Activated naive CD8-positive, alpha-beta T cell treated with anti-CD3 and anti-CD28 coated beads, Interleukin-2, amount 50 U/mL, for 24 hours (primary cell): ENCODE data around the gene NCAN.

Experiments
- ATAC-seq: fragments of 150-1000 bp; cut with Tn5 transposase; one replicate; pipeline ENCODE4 v1.10.0; 2021
- DNase-seq: peaks from one replicate; pipeline ENCODE4 v3.0.0; 2021
- H3K27ac Mint-ChIP-seq: one replicate; pipeline ENCODE4 v1.8.0; 2021; ENCODE audit warnings: mild to moderate bottlenecking, mixed read lengths
- H3K27me3 Mint-ChIP-seq: one replicate; pipeline ENCODE4 v1.8.0; 2021; ENCODE audit warnings: mixed read lengths
- H3K36me3 Mint-ChIP-seq: one replicate; pipeline ENCODE4 v1.8.0; 2021; ENCODE audit warnings: low read depth, mixed read lengths
- H3K4me1 Mint-ChIP-seq: one replicate; pipeline ENCODE4 v1.8.0; 2021; ENCODE audit warnings: mixed read lengths
- H3K4me3 Mint-ChIP-seq: one replicate; pipeline ENCODE4 v1.8.0; 2021; ENCODE audit warnings: mild to moderate bottlenecking, moderate library complexity, mixed read lengths
- H3K9me3 Mint-ChIP-seq: one replicate; pipeline ENCODE4 v1.8.0; 2021; ENCODE audit warnings: mixed read lengths

NCAN gene

DNA sequence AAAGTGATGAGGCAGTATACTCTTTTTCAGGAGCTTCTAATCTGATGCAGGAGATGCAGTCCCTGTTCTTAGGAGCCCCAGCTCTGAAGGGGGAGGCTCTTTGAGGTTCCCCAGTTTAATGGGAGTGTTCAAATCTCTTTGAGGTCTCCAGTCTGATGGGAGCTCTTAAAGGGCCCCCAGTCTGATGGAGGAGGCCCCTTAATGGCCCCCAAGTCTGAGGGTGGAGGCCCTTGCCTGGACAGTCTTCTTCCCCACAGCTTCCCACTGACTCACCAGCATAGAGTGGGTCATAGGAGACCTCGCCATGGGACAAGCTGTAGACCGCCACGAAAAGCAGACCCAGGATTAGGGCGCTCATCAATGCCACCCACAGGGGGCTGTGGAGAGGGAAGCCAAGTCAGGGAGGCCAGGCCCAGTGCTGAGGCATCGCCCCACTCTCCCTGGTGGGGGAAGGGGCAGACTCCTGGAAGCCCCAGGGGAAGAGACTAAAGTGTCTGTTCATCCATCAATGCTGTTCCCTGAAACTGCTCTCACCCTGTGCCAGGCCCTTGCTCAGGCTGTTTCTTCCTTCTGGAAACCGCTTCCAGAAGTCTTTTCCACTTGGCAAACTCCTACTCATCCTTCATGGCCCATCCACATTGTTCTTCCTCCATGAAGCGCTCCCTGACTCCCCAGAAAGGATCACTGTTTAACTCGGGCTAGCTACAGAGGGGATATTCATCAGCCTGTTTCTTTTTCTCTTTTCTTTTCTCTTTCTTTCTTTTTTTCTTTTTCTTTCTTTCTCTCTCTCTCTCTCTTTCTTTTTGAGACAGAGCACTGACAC, 59.2 kb downstream of the NCAN start:
- DNase-seq (no peak), ATAC-seq (no peak)
- peaks cover 6% of the 10 kb centered on the region for H3K4me1 Mint-ChIP-seq
- no peaks in the 10 kb centered on the region for H3K36me3 Mint-ChIP-seq
- peaks cover 19% of the 10 kb centered on the region for H3K27me3 Mint-ChIP-seq
- no peak overlapping the region for H3K27ac Mint-ChIP-seq
- H3K4me3 Mint-ChIP-seq, result no peak overlapping the region
- no peaks in the 10 kb centered on the region for H3K9me3 Mint-ChIP-seq

GRCh38 chr19:19271828-19272599, 60.3 kb downstream of the NCAN start:
- ATAC-seq, result no peak
- peaks cover 5% of the 10 kb centered on the region for H3K36me3 Mint-ChIP-seq
- H3K27me3 Mint-ChIP-seq, result peaks cover 19% of the 10 kb centered on the region
- H3K4me3 Mint-ChIP-seq, result no peak overlapping the region
- no peaks in the 10 kb centered on the region for H3K9me3 Mint-ChIP-seq
- H3K4me1 Mint-ChIP-seq, result peaks cover 6% of the 10 kb centered on the region
- H3K27ac Mint-ChIP-seq, result no peak overlapping the region
- DNase-seq, result no peak

DNA sequence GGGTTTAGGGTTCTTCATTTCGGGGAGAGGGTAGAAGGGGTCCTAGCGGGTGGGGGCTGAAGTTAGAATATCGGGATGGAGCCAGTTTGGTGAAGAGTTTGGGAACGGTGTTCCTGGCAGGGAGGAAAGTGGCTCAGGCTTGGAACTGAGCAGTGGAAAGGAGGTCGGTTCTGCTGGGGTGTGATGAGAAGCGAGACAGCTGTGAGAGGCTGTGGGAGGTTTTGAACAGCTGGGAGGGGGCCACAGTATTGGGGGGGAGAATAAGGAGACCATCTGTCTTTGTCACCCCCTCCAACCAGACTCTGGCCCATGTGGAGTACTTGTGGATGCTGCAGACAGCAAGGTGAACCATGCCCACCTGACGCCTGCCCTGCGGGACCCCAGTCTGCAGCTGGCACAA, 62.4 kb downstream of the NCAN start:
- Mint-ChIP-seq H3K27me3 (peaks cover 19% of the 10 kb centered on the region), H3K27ac (no peak overlapping the region), H3K36me3 (peaks cover 12% of the 10 kb centered on the region), H3K4me3 (no peak overlapping the region), H3K4me1 (peaks cover 6% of the 10 kb centered on the region), H3K9me3 (no peaks in the 10 kb centered on the region)
- ATAC-seq (no peak), DNase-seq (no peak)

DNA sequence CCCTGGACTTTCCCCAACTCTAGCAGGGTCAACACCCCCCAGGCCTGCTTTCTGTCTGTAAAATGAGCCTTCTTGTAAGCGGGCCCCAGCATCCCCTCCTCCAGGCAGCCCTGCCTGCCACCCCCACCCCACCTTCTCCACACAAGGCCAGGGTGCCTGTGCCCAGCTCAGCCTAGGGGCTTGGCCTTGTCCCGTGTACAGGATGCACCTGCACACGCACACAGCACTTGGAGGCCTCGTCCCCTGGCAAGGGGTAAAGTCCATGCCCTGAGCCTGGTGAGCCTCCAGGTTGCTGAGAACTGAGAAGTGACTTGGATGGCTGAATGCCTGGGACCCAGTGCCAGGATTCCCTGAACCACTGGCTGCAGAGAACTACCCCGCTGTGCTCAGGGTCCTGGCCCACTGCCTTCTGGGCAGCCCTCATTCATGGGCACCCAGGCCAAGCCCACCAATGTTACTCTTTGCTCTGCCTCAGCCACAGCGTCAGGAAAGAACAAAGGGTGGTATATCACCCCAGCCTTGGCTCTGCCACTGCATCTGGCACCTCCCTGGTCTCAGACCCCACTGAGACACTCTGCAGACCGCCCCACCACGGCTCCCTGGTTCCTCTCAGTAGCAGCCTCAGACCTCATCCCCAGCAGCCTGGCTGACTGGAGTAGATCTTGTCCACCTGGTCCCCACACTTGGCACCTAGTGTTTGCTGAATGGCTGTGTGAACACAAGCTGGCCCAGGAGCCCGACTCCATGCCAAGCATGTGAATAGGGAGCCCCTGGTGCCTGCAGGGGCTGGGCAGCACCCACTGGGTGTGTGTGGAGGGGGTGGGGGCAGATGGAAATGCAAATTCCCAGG, 63.2 kb downstream of the NCAN start:
- H3K4me1 Mint-ChIP-seq, result peaks cover 6% of the 10 kb centered on the region
- H3K9me3 Mint-ChIP-seq, result no peaks in the 10 kb centered on the region
- no peak overlapping the region for H3K4me3 Mint-ChIP-seq
- ATAC-seq, result no peak
- no peak overlapping the region for H3K27ac Mint-ChIP-seq
- H3K36me3 Mint-ChIP-seq, result peaks cover 12% of the 10 kb centered on the region
- H3K27me3 Mint-ChIP-seq, result peaks cover 19% of the 10 kb centered on the region
- DNase-seq, result no peak

DNA sequence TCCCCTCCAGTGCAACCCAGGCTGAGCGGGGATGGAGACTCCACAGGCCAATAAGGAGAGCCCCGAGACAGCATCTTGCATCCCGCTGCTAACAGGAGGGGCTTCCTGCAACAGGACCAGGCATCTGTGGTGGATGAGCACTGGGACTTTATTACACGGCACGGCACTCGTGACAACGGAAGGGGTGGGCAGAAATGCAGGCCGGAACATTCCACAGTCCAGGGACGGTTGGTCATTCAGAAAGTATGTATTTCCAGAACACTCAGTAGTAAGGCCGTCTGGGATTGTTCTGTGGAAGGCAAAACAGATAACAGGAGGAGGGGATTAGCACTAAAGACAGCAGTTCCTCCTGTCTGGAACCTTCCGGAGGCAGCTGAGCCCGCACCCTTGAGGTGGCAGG, 64.6 kb downstream of the NCAN start:
- H3K27ac Mint-ChIP-seq, result no peak overlapping the region
- H3K36me3 Mint-ChIP-seq, result peaks cover 18% of the 10 kb centered on the region
- H3K27me3 Mint-ChIP-seq, result peaks cover 19% of the 10 kb centered on the region
- DNase-seq (no peak), ATAC-seq (no peak)
- H3K4me1 Mint-ChIP-seq, result peaks cover 6% of the 10 kb centered on the region
- no peaks in the 10 kb centered on the region for H3K9me3 Mint-ChIP-seq
- no peak overlapping the region for H3K4me3 Mint-ChIP-seq

GRCh38 chr19:19276851-19277250, 65.1 kb downstream of the NCAN start:
- Mint-ChIP-seq H3K4me1 (peaks cover 6% of the 10 kb centered on the region), H3K27me3 (peaks cover 17% of the 10 kb centered on the region), H3K9me3 (no peaks in the 10 kb centered on the region), H3K36me3 (peaks cover 22% of the 10 kb centered on the region), H3K4me3 (no peak overlapping the region), H3K27ac (no peak overlapping the region)
- no peak for ATAC-seq
- no peak for DNase-seq

DNA sequence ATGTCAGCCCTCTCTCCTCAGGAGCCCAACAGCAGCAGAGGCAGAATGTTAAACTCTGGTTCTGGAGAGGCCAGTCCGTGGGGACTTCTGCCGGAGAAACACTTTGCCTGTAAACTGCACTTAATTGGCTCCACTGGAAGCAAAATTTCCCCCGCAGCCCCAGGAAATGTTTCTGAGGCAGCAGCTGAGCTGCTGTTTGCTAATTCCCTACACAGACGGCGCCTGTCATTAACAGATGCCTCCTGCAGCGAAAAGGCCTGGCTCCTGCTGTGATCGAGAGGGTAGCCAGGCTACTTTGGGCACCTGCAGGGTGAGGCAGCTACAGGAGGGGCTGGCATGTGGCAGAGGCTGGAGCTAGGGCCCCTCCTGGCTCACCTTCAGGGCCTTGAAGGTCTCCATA, 66.6 kb downstream of the NCAN start:
- Mint-ChIP-seq H3K4me1 (peaks cover 5% of the 10 kb centered on the region), H3K36me3 (peaks cover 29% of the 10 kb centered on the region), H3K27ac (no peak overlapping the region), H3K9me3 (no peaks in the 10 kb centered on the region), H3K4me3 (no peak overlapping the region), H3K27me3 (peaks cover 11% of the 10 kb centered on the region)
- ATAC-seq (no peak), DNase-seq (no peak)

GRCh38 chr19:19279062-19279612, 67.4 kb downstream of the NCAN start:
- Mint-ChIP-seq H3K4me3 (no peak overlapping the region), H3K27me3 (peaks cover 2% of the 10 kb centered on the region), H3K36me3 (peaks cover 33% of the 10 kb centered on the region), H3K4me1 (no peaks in the 10 kb centered on the region), H3K27ac (no peak overlapping the region), H3K9me3 (no peaks in the 10 kb centered on the region)
- ATAC-seq, result no peak
- no peak for DNase-seq

- H3K4me3 Mint-ChIP-seq, result no peak overlapping the region
- DNase-seq (no peak), ATAC-seq (no peak)
- H3K27me3 Mint-ChIP-seq, result no peaks in the 10 kb centered on the region
- no peak overlapping the region for H3K27ac Mint-ChIP-seq
- no peaks in the 10 kb centered on the region for H3K4me1 Mint-ChIP-seq
- no peaks in the 10 kb centered on the region for H3K9me3 Mint-ChIP-seq
- peaks cover 38% of the 10 kb centered on the region for H3K36me3 Mint-ChIP-seq
These were observed 68.1 kb downstream of the NCAN start for GRCh38 chr19:19279853-19280252.

DNA sequence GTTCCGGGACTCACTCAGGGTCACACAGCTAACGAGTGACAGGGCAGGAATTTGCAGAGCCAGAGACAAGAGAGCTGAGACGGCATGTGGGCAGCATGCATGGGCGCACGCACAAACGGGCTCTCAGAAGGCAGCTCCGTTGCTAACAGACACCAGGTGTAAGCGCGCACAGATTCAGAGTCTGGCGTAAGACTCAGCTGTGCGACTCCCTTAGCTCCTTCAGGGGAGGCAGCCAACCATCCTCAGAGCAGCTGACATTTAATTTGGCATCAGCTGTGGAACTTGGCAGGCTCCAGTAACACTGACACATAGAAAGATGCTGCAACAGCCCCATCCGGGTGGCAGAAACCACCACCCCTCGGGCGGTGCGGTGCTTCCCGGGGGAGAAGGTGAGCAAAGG, 68.8 kb downstream of the NCAN start:
- no peaks in the 10 kb centered on the region for H3K27me3 Mint-ChIP-seq
- H3K27ac Mint-ChIP-seq, result no peak overlapping the region
- peaks cover 40% of the 10 kb centered on the region for H3K36me3 Mint-ChIP-seq
- H3K4me3 Mint-ChIP-seq, result no peak overlapping the region
- no peaks in the 10 kb centered on the region for H3K4me1 Mint-ChIP-seq
- ATAC-seq (no peak), DNase-seq (no peak)
- H3K9me3 Mint-ChIP-seq, result no peaks in the 10 kb centered on the region

DNA sequence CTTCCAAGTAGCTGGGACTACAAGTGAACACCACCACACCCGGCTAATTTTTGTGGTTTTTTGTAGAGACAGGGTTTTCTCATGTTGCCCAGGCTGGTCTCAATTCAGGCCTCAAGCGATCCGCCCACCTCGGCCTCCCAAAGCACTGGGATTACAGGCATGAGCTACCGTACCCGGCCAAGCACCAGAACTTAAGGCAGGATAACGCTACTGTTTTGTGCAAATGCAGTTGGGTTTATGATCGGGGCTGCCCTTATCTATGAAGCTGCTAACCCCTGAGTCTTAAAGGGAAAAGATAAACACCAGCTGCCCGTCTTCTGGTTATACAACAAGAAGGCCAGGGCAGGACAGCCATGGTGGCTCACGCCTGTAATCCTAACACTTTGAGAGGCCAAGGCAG, 73.9 kb downstream of the NCAN start:
- no peaks in the 10 kb centered on the region for H3K4me1 Mint-ChIP-seq
- H3K9me3 Mint-ChIP-seq, result no peaks in the 10 kb centered on the region
- ATAC-seq (no peak), DNase-seq (no peak)
- no peak overlapping the region for H3K4me3 Mint-ChIP-seq
- no peaks in the 10 kb centered on the region for H3K27me3 Mint-ChIP-seq
- peaks cover 38% of the 10 kb centered on the region for H3K36me3 Mint-ChIP-seq
- no peak overlapping the region for H3K27ac Mint-ChIP-seq

DNA sequence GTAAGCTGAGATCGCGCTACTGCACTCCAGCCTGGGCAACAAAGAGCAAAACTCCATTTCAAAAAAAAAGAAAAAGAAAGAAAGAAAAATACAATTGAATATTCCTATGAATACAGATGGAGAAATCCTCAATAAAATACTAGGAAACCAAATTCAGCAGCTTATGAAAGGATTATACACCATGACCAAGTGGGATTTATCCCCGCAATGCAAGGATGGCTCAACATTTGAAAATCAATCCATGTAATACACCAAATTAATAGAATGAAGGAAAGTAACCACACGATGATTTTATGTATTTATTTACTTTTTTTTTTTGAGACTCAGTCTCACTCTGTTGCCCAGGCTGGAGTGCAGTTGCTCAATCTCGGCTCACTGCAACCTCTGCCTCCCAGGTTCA, 80.8 kb downstream of the NCAN start:
- peaks cover 52% of the 10 kb centered on the region for H3K36me3 Mint-ChIP-seq
- no peaks in the 10 kb centered on the region for H3K4me1 Mint-ChIP-seq
- H3K27me3 Mint-ChIP-seq, result no peaks in the 10 kb centered on the region
- no peak overlapping the region for H3K27ac Mint-ChIP-seq
- ATAC-seq (no peak), DNase-seq (no peak)
- no peak overlapping the region for H3K4me3 Mint-ChIP-seq
- peaks cover 4% of the 10 kb centered on the region for H3K9me3 Mint-ChIP-seq

- Mint-ChIP-seq H3K27ac (no peak overlapping the region), H3K4me3 (no peak overlapping the region), H3K4me1 (no peaks in the 10 kb centered on the region), H3K27me3 (no peaks in the 10 kb centered on the region), H3K9me3 (peaks cover 4% of the 10 kb centered on the region), H3K36me3 (peaks cover 47% of the 10 kb centered on the region)
- no peak for ATAC-seq
- no peak for DNase-seq
These were observed 83.2 kb downstream of the NCAN start for GRCh38 chr19:19294914-19295313.

GRCh38 chr19:19296953-19297689, 85.4 kb downstream of the NCAN start:
- H3K27me3 Mint-ChIP-seq, result no peaks in the 10 kb centered on the region
- H3K4me3 Mint-ChIP-seq, result no peak overlapping the region
- peaks cover 34% of the 10 kb centered on the region for H3K36me3 Mint-ChIP-seq
- H3K27ac Mint-ChIP-seq, result no peak overlapping the region
- H3K9me3 Mint-ChIP-seq, result peaks cover 4% of the 10 kb centered on the region
- DNase-seq (no peak), ATAC-seq (no peak)
- H3K4me1 Mint-ChIP-seq, result no peaks in the 10 kb centered on the region
